CD4-positive, alpha-beta T cell treated with Interleukin-15 for 4 hours (primary cell): ENCODE data around the gene PPT2.
"Not testable (repeated sequence)": the region's sequence is repeated elsewhere in the genome, so short reads cannot be mapped to it uniquely, and the experiment has no call there.

ENCODE experiments used
- DNase-seq: peaks from one replicate; pipeline ENCODE4 v3.0.0-alpha.2; 2020; ENCODE audit warnings: low spot score

Gene PPT2

DNA sequence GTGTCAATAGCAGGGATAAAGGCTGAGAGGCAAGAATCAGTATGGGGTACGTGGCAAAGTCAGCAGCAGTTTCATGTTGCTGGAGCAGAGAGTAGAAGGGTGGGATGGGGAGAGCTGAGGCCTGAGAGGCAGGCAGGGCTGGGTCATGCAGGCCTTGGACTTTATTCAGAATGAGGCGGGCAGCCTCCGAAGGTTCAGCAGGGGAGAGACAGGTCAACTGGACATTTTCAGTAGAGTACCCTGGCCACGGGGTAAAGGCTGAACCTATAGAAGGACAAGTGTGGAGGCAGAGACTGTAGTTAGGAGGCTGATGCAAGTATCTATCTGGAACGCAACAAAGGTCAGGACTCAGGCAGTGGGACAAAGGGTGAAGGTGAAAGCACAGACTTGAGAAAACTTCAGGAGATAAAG is 56.3 kb downstream of the PPT2 start:
- DNase-seq = no peak

DNA sequence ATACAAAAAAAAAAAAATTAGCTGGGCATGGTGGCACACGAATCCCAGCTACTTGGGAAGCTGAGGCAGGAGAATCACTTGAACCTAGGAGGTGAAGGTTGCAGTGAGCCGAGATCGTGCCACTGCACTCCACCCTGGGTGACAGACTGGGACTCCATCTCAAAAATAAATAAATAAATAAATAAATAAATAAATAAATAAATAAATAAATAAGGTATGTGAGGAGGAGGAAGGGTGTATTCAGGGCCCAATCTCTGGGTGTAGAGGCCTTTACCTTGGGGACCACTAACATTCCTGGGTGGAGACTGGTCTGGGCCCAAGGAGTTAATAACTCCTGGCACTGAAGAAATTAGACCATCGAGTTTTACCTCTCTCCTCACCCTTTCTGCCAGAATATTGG is 57.5 kb downstream of the PPT2 start:
- DNase-seq = not testable (repeated sequence)

DNA sequence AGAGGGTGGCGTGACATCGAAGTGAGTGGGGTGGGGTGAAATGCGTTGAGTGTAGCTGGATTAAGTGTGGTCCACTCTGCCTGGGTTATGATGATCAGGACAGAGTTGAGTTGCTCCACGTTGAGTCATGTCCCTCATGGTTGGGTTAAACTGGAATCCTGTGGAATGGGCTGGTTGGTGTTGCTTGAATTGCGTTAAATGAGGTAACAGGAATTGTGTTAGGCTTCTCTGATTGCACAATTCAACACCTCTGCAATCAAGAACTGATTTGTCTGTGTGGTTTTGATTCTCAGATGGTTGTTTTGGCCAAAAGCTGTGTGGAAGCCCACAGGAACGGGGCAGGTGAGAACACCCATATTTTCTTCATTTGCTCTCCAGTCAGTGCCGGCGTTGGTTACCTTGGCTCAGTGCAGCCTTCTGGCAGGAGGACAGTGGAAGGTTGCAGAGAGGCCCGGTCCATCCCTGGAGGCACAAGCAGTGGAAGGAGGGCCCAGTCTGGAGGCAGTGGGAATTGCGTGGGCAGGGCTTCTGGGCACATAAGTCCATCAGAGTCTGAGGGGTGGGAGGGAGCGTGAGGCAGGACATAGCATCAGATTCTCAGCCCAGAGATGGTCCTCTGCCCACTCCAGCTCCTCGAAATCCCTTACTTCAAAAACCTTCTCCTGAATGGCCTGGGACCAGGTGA is 58.3 kb downstream of the PPT2 start:
- no peak for DNase-seq
